HCT116 (cell line): ENCODE measurements around the gene TNKS1BP1.

ENCODE experiments used
- EZH2phosphoT487 ChIP-seq: fragments of 200-600 bp; IDR thresholded peaks from 2 replicates; pipeline ENCODE4 v1.6.1; 2018; ENCODE audit warnings: antibody characterized with exemption, borderline replicate concordance
- FOSL1 ChIP-seq: IDR thresholded peaks from 2 replicates; pipeline ENCODE4 v1.6.1; 2012; ENCODE audit warnings: low read depth
- POLR2A ChIP-seq: IDR thresholded peaks from 2 replicates; pipeline ENCODE4 v1.7.0; 2011; ENCODE audit warnings: borderline replicate concordance; ENCODE audit not compliant: insufficient read depth, insufficient read length; ENCODE audit errors: extremely low read depth
- POLR2AphosphoS5 ChIP-seq: IDR thresholded peaks from 2 replicates; pipeline ENCODE4 v1.6.1; 2011; ENCODE audit warnings: mild to moderate bottlenecking, low read depth, low read length, moderate library complexity
- RAD21 ChIP-seq: IDR thresholded peaks from 2 replicates; pipeline ENCODE4 v1.6.1; 2012; ENCODE audit warnings: low read depth, mild to moderate bottlenecking
- SP1 ChIP-seq: IDR thresholded peaks from 2 replicates; pipeline ENCODE4 v1.6.1; 2012; ENCODE audit warnings: low read depth
- TF ChIP-seq, protein P1 (sequence below), 3 experiments: fragments of 200-600 bp in 1 of 3; sonication (generic) in 1 of 3; IDR thresholded peaks in 2 of 3; conservative IDR thresholded peaks in 1 of 3; 2 replicates each; pipeline ENCODE4 v1.5.1; 2012 to 2017; ENCODE audit warnings: low read depth in 2 of 3, low read length in 2 of 3, antibody characterized with exemption in 1 of 3, borderline replicate concordance in 1 of 3, control low read depth in 1 of 3, mild to moderate bottlenecking in 1 of 3, mixed read lengths in 1 of 3, mixed run types in 1 of 3, moderate library complexity in 1 of 3; ENCODE audit not compliant: insufficient read depth in 1 of 3

DNA sequence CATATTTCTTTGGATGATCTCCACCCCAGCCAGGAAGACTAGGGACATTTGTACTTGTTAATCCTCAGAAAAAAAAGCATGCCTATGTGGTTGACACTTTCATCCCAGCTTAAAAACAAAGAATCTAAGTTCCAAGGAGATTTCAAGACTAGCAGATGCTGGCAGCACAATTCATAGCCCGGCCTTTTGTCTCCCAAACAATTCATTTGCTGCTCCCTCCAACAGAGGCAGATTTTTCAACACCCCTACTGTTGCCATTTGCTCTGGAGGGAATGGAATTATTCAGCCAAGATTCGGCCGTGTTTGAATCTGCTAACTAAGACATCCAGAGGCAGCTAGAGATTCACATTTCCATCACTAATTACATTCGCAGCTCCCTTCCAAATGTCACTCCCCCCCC is 28.7 kb upstream of the TNKS1BP1 start:
- no peak for TF ChIP-seq RAD21
- TF ChIP-seq FOSL1, result no peak
- TF ChIP-seq, protein P1, sequence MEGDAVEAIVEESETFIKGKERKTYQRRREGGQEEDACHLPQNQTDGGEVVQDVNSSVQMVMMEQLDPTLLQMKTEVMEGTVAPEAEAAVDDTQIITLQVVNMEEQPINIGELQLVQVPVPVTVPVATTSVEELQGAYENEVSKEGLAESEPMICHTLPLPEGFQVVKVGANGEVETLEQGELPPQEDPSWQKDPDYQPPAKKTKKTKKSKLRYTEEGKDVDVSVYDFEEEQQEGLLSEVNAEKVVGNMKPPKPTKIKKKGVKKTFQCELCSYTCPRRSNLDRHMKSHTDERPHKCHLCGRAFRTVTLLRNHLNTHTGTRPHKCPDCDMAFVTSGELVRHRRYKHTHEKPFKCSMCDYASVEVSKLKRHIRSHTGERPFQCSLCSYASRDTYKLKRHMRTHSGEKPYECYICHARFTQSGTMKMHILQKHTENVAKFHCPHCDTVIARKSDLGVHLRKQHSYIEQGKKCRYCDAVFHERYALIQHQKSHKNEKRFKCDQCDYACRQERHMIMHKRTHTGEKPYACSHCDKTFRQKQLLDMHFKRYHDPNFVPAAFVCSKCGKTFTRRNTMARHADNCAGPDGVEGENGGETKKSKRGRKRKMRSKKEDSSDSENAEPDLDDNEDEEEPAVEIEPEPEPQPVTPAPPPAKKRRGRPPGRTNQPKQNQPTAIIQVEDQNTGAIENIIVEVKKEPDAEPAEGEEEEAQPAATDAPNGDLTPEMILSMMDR (IDR thresholded peaks at IDR 0.05 in 2 of 3, conservative IDR thresholded peaks at IDR 0.05 in 1 of 3; ENCODE audit: borderline replicate concordance in 1 of 3, insufficient read depth in 1 of 3, low read depth in 2 of 3, low read length in 2 of 3), result no peak
- TF ChIP-seq POLR2A, result no peak
- TF ChIP-seq EZH2phosphoT487, result no peak
- no peak for TF ChIP-seq POLR2AphosphoS5
- no peak for TF ChIP-seq SP1
